NCI-H2227 treated with DMSO at 0.1 percent for 48 hours (cell line): ENCODE measurements around the gene LCORL.
"Not testable (repeated sequence)": the region's sequence is repeated elsewhere in the genome, so short reads cannot be mapped to it uniquely, and the experiment has no call there.

Experiments
- DNase-seq: peaks from one replicate; lab custom pipeline; 2025; lab: John Stamatoyannopoulos, UW

The LCORL gene

DNA sequence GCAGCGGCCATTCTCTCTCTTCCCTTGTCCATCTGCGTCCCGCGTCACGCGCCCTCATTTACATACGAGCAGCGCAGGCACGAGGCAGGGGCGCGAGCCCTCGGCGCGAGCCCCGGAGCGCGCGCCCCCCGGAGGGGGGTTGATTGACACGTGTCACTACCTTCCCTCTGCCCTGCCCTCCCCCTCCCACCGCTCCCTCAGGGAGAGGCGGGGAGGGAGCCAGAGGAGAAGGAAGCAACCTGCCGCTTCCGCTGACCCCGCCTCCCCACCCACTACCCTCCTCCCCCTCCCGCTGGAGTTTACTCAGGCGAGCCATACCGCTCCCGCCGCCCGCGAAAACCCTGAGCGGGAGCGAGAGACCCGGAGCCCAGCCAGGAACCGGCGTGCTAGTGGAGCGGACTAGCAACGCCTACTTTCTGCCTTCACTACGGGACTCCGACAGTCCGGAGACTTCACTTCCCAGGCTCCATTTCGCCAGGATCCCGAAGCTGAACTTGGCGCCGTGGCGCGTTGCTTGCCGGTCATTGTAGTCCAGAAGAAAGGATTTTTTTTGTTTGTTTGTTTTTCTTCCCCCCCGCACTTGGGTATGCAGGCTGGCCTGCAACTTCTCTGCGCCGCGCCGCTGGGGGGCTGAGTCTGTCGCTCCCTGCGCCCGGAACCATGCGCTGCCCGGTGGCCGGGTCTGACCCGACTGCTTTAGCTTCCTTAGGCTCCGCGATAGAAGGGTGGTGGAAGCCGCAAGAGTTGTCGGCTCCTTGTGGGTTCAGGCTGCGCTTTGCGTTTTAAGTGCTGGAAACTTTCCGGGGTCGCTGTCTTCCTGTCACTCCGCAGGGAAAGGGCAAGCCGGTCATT is at the start of gene LCORL:
Gene LCORL (minus strand): TSS at position 36 of the 852 bp plus-strand sequence. CDS start 4 bp downstream, at position 32.
- peak; percentile 95 for DNase-seq

DNA sequence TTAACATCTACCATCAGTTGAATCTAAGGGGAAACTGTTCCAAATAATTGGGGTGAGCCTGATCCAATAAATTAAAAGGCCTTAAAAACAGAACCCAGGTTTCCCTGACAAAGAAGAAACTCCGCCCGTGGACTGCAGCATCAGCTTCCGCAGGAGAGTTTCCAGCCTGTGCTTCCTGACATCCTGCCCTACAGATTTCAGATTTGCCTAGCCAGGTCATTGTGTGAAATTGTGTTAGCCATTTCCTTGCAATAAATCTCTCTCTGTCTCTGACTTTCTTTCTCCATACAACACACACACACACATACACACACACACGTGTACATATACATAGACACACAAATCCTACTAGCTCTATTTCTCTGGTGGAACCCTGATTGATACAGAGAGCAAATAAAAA is 48.3 kb upstream of the LCORL start:
- no peak for DNase-seq

DNA sequence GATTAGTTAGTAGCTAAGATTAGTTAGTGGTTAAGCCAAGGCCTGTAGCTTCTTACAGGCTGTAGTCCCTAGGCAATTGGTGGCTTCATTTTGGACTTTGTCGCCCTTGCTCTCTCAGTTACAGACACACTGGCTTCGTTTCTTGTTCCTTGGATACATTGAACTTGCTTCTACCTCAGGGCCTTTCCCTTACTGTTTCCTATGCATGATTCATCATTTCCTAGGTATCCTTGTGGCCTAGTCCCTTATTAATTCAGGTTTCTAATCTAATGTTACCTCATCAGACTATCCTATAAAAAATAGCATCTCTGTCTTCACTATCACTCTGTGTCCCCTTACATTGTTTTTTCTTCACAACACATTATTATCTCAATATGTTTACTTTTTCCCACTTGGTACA is 45.5 kb upstream of the LCORL start:
- no peak for DNase-seq

DNA sequence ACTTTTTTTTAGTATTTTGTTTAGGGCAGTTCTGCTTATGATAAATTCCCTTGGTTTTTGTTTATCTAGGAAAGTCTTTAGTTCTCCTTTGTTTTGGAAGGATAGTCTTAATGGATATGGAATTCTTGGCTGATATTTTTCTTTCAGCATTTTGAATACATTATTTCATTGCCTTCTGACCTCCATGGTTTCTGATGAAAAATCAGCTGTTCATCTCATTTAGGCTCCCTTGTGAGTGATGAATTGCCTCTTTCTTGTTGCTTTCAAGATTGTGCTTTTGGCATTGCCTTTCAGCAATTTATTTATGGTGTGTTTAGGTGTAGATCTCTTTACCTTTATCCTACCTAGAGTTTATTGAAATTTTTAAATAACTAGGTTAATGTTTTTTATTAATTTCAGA is 41.5 kb upstream of the LCORL start:
- DNase-seq, result no peak

DNA sequence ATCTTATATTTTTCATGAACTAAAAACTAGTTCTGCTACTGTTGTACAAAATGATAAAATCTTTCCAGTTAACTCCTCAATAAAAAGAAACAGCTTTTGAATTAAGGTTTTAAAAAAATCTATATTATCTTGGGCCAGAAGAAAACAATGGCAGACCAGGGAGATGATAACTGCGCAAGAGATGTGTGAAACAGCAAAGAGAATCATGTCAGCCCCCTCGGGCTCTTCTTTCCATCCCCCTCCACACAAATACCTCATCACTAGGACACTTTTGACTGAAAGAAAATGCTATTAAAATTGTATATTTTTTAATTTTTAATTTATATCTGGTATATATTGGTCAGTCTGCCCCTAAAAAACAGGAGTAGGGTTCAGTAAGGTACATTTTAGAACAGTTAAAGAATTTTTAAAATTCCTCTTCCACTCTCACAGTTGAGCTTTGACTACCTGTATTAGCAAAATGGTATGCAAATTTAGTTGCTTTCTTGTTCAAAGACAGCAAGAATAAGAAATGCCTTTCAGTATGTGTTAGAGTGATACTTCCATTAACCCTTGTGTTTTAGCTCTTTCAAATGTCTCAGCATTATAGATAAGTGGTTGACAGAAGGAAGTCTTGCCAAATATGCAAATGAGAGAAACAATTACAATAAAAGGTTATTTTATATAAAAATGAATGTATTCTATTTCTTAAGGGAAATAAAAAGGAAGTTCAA is 36.4 kb upstream of the LCORL start:
- DNase-seq, result no peak

DNA sequence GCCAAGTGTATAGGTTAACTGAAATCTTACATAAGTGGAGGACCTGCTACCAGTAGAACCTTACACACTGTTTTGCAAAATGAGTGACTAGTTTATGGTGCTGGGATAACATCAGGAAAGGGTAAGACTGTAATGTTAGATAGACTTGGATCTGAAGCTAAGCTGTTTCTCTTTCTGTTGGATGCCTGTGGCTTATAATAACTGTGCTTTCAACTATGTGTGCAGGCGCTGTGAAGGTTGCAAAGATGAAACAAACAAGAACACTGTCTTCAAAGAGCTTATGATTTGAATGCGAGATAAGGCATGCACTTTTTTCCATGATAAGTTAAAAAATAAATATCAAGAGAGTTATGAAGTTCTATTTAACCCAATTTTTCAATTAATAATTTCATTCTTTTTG is 34.5 kb upstream of the LCORL start:
- no peak for DNase-seq

DNA sequence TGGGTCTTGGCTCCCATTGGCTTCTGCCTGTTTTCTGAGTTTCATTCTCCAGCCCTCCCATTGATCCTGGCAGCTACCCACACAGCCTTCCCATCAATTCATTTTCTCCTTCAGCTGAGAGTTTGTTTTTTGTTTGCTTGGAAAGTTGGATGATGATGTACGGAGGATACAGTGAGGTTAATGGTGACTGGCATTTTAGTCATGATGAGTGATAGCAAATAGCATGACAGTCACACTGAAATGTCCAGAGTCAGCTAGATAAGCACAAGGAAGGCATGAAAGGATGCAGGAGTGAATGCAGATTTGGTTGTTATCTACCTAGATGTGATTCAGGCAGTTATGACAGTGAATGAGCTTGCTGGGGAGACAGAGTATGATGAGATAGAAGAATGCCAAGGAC is 30.6 kb upstream of the LCORL start:
- no peak for DNase-seq

DNA sequence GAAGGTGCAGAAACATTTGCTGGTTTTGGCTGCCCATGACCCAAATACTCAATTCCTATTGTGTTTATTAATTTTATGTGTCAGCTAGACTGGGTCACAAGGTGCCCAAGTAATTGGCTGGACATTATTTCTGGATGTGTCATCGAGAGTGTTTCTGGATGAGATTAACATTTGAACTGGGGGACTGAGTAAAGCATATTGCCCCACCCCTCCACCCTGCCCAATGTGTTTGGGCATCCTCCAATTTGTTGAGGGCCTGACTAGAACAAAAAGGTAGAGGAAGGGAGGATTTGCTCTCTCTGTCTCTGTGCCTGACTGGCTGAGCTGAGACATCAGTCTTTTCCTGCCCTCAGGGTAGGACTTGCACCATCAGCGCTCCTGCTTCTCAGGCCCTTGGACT is 29.7 kb upstream of the LCORL start:
- no peak for DNase-seq

DNA sequence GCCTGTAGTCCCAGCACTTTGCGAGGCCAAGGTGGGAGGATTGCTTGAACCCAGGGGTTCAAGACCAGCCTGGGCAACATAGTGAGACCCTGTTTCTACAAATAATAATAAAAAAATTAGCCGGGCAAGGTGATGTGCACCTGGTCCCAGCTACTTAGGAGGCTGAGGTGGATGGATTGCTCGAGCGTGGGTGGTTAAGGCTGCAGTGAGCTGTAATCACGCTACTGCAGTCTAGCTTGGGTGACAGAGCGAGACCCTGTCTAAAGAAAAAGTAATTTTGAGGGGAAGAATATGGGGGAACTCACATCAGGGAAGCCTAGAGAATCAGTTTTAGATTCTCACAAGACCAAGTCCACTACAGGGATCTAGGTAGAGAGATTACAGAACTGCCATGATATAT is 28.9 kb upstream of the LCORL start:
- DNase-seq, result no peak

DNA sequence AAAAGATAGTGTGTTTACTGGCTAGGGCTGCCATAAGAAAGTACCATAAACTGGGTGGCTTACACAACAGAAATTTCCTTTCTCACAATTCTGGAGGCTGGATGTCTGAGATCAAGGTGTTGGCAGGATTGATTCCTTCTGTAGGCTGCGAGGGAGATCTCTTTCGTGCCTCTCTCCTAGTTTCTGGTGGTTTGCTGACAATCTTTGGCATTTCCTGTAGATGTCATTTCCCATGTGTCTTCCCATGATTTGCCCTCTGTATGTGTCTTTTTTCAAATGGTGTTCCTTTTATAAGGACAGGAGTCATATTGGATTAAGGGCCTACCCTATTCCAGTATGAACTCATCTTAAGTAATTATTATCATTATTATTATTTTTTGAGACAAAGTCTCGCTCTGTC is 27.9 kb upstream of the LCORL start:
- DNase-seq, result no peak

DNA sequence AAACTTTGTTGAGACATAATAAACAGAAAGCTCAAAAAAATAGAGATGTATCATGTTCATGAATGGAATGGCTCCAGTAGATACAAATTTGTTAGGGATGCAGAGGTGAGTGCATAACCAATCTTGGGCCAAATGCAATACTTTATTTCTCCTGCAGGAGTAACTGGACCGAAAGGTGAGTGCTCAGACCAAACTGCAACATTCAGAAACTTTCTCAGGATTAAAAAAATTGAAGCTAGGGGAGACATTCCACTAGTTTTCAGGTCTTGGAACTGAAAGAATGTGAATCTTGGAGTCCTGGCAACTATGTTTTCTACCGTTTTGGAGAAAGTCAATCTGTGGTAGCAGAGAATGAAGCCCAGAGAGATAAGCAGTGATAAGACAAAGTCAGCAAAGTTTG is 21.2 kb upstream of the LCORL start:
- no peak for DNase-seq

DNA sequence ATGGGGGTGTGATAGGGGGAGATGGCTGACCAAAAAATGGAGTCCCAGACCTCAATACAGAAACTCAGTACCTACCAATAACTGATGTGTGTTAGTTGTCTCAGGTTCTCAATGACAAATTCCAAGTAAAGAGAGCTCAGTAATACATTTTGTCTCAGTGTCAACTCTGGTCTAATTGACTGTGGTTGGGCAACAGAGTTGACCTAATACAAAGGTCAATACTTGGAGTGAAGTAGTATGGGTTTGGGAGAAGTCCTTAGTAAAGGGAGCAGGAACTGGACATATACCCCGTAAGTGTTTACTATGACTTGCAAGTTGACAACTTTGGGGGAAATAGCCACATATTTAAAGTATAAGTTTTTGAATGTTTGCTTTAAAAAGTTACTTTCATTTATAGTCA is 20.5 kb upstream of the LCORL start:
- no peak for DNase-seq

DNA sequence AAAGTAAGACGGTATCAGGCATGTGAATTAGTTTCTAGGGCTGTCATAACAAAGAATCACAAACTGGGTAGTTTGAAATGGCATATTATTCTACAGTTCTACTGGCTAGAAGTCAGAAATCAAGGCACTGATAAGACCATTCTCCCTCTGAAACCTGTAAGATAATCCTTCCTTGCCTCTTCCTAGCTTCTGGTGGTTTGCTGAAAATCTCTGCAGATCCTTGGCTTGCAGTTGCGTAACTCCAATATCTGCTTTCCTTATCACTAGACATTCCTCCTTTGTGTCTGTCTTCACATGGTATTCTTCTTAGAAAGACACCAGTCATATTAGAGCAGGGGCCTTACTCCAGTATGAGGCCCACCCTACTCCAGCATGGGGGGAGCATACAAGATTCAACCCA is 19.6 kb upstream of the LCORL start:
- DNase-seq, result no peak

DNA sequence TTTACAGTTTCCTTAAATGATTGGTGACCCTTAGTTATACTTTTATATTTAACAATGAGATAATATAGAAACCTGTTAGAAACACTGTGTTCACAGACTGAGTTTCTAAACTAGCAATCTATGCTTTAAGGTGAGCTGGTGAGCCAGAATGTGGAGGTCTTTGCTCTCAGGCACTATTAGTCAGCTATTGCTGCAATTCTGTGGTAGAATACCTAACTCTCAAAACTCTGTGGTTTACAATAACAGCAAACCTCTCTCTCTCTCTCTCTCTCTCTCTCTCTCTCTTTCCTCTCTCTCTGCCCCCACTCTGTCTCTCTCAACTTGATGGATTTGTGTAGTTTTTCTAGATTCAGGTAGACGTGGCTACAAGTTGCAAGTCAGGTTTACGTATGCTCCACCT is 17.6 kb upstream of the LCORL start:
- no peak for DNase-seq

DNA sequence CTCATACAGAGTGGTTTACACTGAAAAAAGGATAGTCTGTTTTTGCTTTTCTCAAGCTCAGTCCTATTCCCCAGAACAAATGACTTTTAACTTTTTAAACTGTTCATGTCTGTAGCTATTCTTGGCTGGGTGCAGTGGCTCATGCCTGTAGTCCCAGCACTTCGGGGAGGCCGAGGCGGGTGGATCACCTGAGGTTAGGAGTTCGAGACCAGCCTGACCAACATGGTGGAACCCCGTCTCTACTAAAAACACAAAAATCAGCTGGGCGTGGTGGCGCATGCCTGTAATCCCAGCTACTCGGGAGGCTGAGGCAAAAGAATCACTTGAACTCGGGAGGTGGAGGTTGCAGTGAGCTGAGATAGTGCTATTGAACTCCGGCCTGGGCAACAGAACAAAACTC is 14.8 kb upstream of the LCORL start:
- DNase-seq, result not testable (repeated sequence)

DNA sequence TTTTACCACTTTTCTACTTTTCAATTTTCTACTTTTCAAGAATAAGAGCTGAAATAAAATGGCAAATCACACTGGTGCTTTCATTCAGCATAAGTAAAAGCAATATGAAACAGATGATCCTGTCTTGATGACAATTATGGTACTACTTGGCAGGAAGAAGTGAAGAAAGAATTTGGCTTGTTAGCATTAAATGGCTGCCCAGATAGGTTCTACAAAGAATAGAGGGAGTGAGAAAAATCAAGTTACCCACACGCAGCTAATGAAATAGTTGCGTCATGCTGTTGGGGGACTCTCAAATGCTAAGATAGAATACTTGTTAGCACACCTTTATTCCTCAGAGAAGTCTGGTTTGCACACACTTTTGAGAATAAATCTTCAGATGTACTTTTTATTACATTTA is 12.5 kb upstream of the LCORL start:
- DNase-seq, result no peak

DNA sequence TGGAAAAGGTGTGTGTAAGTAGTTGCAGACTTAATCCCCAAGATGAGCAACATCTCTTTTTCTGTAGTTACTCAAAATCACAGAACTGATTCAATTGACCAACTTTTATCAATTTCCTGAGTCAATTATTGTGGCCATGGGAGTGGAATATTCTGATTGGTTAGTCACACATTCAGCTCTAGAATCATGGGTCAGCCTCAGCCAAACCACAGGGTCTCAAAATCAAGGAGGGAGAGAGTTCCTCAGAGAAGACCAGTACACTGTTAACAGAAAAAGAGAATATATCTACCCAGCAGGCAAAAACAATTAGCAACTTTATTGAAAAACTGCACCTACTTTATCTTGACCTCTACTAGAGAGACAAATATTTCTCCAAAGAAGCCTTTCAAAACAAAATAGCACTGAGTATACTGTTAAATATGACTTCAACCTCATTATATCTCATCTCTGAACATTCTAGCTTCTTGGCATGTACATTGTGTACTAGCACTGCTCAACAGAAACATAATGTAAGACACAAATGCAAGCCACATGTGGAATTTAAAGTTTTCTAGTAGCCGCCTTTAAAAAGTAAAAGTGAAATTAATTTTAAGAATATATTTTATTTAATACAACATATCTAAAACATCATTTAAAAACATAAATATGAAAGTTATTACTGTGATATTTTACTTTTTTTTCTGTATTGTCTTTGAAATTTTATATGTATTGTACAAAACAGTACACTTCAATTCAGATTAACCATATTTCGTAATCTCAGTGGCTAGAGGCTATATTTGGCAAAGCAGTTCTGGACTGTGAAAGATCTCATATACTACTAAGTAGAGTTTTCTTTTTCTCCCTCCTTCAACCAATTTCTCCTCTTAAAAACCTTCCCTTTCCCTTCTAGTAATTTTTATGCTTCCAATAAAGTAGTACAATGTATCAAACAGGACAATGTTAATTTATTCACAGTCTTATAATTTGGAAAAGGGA is 11.8 kb upstream of the LCORL start:
- no peak for DNase-seq

DNA sequence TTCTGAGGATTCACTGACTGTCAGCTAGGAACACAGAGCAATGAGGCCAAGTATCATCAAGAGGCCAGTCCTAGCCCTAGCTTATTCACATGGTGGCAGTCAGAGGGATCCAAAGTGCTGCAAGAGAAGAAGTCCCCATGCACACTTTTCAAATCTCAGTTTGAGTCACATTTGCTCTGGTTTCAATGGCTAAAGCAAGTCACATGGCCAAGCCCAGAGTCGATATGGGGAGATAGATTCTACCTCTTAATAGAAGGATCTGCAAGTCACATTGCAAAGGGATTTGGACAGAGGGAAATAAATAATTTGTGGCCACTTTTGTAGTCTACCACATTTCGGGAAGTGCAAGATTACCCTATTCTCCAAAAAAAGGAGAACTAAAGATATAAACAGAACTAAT is 3.7 kb upstream of the LCORL start:
- DNase-seq, result no peak

DNA sequence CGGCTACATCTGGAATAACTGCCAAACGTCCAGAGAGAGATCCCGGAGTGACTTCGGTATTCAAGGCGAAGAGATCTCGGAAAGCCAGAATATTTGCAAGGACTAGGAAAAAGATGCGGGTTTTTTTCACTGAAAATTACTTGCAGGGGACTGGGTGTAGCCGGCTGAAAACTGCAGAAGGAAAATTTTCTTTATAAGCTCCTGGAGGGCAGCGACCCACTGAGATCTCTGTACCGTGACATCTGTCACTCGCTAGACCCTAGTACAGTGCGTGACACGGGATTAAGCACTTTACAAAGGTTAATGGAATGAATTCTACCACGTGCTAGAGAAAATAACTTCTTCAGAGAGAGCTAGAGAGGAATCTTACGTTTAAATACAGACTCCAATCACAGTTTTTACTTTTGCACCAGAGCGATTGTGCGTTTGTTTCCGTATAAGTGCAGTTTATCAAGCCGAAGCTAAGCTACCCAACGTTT is 1.1 kb upstream of the LCORL start:
- DNase-seq, result no peak

DNA sequence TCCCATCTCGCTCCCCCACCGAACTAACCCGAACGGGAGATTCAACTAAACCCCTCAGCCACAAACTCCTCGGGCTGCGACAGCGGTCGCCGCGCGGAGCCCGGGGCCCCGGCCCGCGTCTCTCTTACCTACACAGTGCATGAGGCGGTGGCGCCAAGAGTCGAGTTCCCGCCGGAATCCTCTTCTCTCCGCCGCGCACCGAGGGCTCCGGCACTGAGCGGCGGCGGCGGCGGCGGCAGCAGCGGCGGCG is 160 bp downstream of the LCORL start:
- DNase-seq, result no peak

DNA sequence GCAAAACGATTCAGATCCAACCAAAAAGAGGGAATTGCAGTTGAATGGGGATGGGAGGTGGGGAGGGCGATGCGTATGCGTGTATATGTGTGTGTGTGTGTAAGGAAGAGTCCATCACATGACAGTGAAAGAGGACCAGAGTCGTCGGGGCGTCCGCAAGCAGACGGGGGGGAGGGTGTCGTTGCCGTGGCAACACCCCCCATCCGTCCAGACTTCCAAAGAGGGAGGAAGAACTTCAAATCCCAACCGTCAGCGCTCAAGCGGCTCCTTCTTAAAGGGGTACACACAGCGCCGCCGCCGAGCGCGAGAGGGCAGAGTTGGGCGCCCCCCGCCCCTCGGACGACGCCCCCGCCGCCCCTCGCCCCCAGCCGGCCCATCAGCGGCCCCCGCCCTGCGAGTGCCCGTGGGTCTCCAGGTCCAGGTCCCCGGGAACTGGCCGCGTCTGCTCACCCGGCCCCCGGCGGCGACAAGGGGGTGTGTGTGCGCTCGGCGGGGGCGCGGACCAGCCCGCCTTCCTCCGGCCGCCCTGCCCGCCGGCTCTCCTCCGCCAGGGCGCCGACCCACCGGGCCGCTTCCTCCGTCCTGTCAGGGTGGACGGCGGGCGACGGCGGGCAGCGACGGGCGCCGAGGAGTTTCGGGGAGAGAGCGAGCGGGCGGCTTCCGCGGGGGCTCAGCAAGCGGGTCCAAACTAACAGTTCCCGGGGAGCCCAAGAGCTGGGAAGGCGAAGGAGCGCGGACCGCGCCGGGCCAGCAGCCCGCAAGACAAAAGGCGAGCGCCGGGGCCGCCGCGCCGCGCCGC is 685 bp downstream of the LCORL start:
- DNase-seq, result peak; percentile 71
